Pancreas (tissue), 10 donors: ENCODE data around the gene ARHGAP22. TPM values are rescaled to one million over a fixed set of nuclear protein-coding genes. Genes with fewer than 3 reads are reported as not detected.

ENCODE experiments used
- ATAC-seq, 4 donors: fragments of 200-7000 bp; cut with Tn5 transposase; one replicate each; pipeline versions ENCODE4 v1.8.0 to v1.9.1; 2020; ENCODE audit warnings: mild to moderate bottlenecking in 4 of 4, moderate library complexity in 4 of 4
- DNase-seq, 6 donors: peaks; one replicate each; pipeline ENCODE4 v3.0.0-alpha.2; 2020
- FAIRE-seq: peaks from 2 replicates; lab custom pipeline; 2012; peaks lifted over from hg19 to GRCh38; lab: Jason Lieb, UNC
- H3K27ac ChIP-seq, 4 donors: fragments of 200-600 bp; sonication (generic); 1 replicate in 3 of 4; 2 replicates in 1 of 4; pipeline versions ENCODE4 v1.5.0 to v1.8.0; 2020
- H3K27me3 ChIP-seq, 4 donors: fragments of 200-600 bp; one replicate each; pipeline ENCODE4 v1.8.0; 2021
- H3K36me3 ChIP-seq, 3 donors: fragments of 200-600 bp; sonication (generic) in 1 of 3; one replicate each; pipeline versions ENCODE4 v1.5.0 to v1.8.0; 2020 to 2021
- H3K4me1 ChIP-seq, 3 donors: fragments of 200-600 bp; one replicate each; pipeline ENCODE4 v1.8.0; 2021
- H3K4me3 ChIP-seq, 4 donors: fragments of 200-600 bp; sonication (generic) in 2 of 4; one replicate each; pipeline versions ENCODE4 v1.5.0 to v1.8.0; 2020 to 2021
- H3K9me3 ChIP-seq, 4 donors: fragments of 200-600 bp; one replicate each; pipeline ENCODE4 v1.8.0; 2021
- CTCF ChIP-seq, 4 donors: fragments of 200-600 bp; sonication (generic) in 3 of 4; IDR thresholded peaks; one replicate each; pipeline versions ENCODE4 v1.5.0 to v1.8.0; 2021; ENCODE audit warnings: antibody characterized with exemption in 4 of 4
- WGBS, 2 donors: extraction: QIAGEN DNeasy Blood & Tissue Kit; methylation state at CpG; one replicate each; pipeline ENCODE4 v1.1.7; 2013; 5-methylcytosine and 5-hydroxymethylcytosine counted together
- intact Hi-C, 3 donors: fragments of 100-400 bp; cut with DNase I; formaldehyde crosslinking; loops; one replicate each; pipeline versions ENCODE4 v1.11.1 to v1.14.2; 2022
- polyA plus RNA-seq, 2 donors: library from polyadenylated mRNA; stranded (reverse); fragments of 200-250 nt; gene quantifications; one replicate each; pipeline ENCODE4 v1.2.3, GENCODE V29; 2013
- total RNA-seq, 6 donors: library from RNA; stranded (reverse); fragmentation: NEBNext Ultra II Directional in 4 of 6; extraction: Animal tissue kit (Norgen Biotek cat#: 25700) in 4 of 6; gene quantifications; one replicate each; pipeline versions ENCODE4 v1.2.1 to v1.2.4, GENCODE V29; 2021 to 2023
- donor health status: healthy with polysubstance abuse.
- donor health status: DM: no; HTN: no; CAD: no; lungs with moderate emphysema.
- donor health status: DM: no; HTN: no; CAD: no.
- donor health status: control.
- donor health status: control.
- donor health status: Bipolar disorder and iron deficiency.
- donor health status: DM: yes; HTN: yes; CAD: no.
- donor health status: DM: no; HTN: no; CAD: no.
- donor health status: DM: no; HTN: no; CAD: no.
- donor health status: DM: yes; HTN: yes; CAD: no.

Gene ARHGAP22
- total and polyA plus RNA-seq, 8 donors: 1.1 to 6.0 (median 1.9) TPM

- Histone ChIP-seq H3K36me3 (no peaks in the 10 kb centered on the region), H3K27me3 (no peaks in the 10 kb centered on the region), H3K9me3 (no peaks in the 10 kb centered on the region), H3K4me1 (no peaks in the 10 kb centered on the region), H3K4me3 (no peak overlapping the region), H3K27ac (no peak overlapping the region)
- TF ChIP-seq CTCF (IDR thresholded peaks at IDR 0.05): no peak
- no peak for FAIRE-seq
- WGBS, 2 donors: 83 to 90% methylated on average over 1 of the region's 1 CpG
- intact Hi-C loops: no loop called here
- no peak for ATAC-seq
- no peak for DNase-seq
Measured at GRCh38 chr10:48489099-48489498, 115.8 kb downstream of the ARHGAP22 start.

GRCh38 chr10:48487244-48487643 is 117.6 kb downstream of the ARHGAP22 start:
- Histone ChIP-seq H3K36me3 (no peaks in the 10 kb centered on the region), H3K4me1 (no peaks in the 10 kb centered on the region), H3K4me3 (no peak overlapping the region), H3K27ac (no peak overlapping the region), H3K9me3 (no peaks in the 10 kb centered on the region), H3K27me3 (no peaks in the 10 kb centered on the region)
- FAIRE-seq (no peak), DNase-seq (no peak), ATAC-seq (no peak)
- no peak for TF ChIP-seq CTCF (IDR thresholded peaks at IDR 0.05)
- intact Hi-C loops: no loop called here
- WGBS, 2 donors: 80 to 98% methylated on average over 1 of the region's 1 CpG

- TF ChIP-seq CTCF (IDR thresholded peaks at IDR 0.05): no peak
- Histone ChIP-seq H3K27me3 (no peaks in the 10 kb centered on the region), H3K27ac (no peak overlapping the region), H3K36me3 (no peaks in the 10 kb centered on the region), H3K4me1 (no peaks in the 10 kb centered on the region), H3K9me3 (no peaks in the 10 kb centered on the region), H3K4me3 (no peak overlapping the region)
- DNase-seq: no peak
- FAIRE-seq: no peak
- no peak for ATAC-seq
- intact Hi-C loops: no loop called here
Measured at GRCh38 chr10:48485711-48486110, 119.2 kb downstream of the ARHGAP22 start.

GRCh38 chr10:48484911-48485310 is 120.0 kb downstream of the ARHGAP22 start:
- intact Hi-C loops: no loop called here
- Histone ChIP-seq H3K27me3 (no peaks in the 10 kb centered on the region), H3K27ac (no peak overlapping the region), H3K4me3 (no peak overlapping the region), H3K4me1 (no peaks in the 10 kb centered on the region), H3K36me3 (no peaks in the 10 kb centered on the region), H3K9me3 (no peaks in the 10 kb centered on the region)
- no peak for ATAC-seq
- DNase-seq: no peak
- WGBS, 2 donors: 50 to 53% methylated on average over 3 of the region's 3 CpGs
- FAIRE-seq: no peak
- no peak for TF ChIP-seq CTCF (IDR thresholded peaks at IDR 0.05)

GRCh38 chr10:48482207-48482606 is 122.7 kb downstream of the ARHGAP22 start:
- ATAC-seq (no peak), FAIRE-seq (no peak), DNase-seq (no peak)
- no peaks in the 10 kb centered on the region for H3K9me3 ChIP-seq
- no peaks in the 10 kb centered on the region for H3K36me3 ChIP-seq
- WGBS, 2 donors: 67 to 76% methylated on average over 3 of the region's 3 CpGs
- no peak overlapping the region for H3K27ac ChIP-seq
- H3K4me1 ChIP-seq: no peaks in the 10 kb centered on the region
- no peak overlapping the region for H3K4me3 ChIP-seq
- no peak for TF ChIP-seq CTCF (IDR thresholded peaks at IDR 0.05)
- no peaks in the 10 kb centered on the region for H3K27me3 ChIP-seq
- intact Hi-C loops: no loop called here
